NCI-H748 (cell line): ENCODE measurements around the gene NFKB1.
A peak's percentile ranks its signal among the peaks of the same experiment; 100 is the strongest.
"Not testable (repeated sequence)": the region's sequence is repeated elsewhere in the genome, so short reads cannot be mapped to it uniquely, and the experiment has no call there.

ENCODE experiments used
- DNase-seq: peaks from one replicate; lab custom pipeline; 2025; ENCODE audit not compliant: unreplicated experiment; lab: John Stamatoyannopoulos, UW

Gene NFKB1, protein sequence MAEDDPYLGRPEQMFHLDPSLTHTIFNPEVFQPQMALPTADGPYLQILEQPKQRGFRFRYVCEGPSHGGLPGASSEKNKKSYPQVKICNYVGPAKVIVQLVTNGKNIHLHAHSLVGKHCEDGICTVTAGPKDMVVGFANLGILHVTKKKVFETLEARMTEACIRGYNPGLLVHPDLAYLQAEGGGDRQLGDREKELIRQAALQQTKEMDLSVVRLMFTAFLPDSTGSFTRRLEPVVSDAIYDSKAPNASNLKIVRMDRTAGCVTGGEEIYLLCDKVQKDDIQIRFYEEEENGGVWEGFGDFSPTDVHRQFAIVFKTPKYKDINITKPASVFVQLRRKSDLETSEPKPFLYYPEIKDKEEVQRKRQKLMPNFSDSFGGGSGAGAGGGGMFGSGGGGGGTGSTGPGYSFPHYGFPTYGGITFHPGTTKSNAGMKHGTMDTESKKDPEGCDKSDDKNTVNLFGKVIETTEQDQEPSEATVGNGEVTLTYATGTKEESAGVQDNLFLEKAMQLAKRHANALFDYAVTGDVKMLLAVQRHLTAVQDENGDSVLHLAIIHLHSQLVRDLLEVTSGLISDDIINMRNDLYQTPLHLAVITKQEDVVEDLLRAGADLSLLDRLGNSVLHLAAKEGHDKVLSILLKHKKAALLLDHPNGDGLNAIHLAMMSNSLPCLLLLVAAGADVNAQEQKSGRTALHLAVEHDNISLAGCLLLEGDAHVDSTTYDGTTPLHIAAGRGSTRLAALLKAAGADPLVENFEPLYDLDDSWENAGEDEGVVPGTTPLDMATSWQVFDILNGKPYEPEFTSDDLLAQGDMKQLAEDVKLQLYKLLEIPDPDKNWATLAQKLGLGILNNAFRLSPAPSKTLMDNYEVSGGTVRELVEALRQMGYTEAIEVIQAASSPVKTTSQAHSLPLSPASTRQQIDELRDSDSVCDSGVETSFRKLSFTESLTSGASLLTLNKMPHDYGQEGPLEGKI

DNA sequence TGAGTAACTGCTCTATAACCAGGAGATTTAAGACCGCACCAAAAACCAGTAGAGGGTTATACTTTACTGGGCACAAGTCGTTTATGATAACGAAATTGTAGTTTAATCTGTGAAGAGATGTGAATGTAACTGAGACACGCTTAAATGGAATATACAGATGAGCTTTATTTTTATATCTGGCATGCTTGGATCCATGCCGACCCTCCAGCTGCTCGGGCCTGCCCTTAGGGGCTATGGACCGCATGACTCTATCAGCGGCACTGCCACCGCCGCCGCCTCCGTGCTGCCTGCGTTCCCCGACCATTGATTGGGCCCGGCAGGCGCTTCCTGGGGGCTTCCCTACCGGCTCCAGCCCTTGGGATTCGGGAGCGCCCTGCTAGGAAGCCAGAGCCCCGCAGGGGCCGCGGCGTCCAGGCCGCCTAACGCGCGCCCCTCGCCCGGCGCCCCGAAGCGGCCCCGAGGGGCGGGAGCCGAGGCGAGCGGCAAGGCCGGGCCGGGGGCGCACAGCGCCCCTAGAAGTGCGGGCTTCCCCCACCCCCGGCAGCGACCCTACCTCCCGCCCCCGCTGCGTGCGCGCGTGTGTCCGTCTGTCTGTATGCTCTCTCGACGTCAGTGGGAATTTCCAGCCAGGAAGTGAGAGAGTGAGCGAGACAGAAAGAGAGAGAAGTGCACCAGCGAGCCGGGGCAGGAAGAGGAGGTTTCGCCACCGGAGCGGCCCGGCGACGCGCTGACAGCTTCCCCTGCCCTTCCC, at the start of gene NFKB1:
NFKB1 (plus strand) TSS at position 664 of the 751 bp plus-strand sequence. CDS start 24,160 bp downstream, outside the sequence.
- DNase-seq = peak; percentile 53

DNA sequence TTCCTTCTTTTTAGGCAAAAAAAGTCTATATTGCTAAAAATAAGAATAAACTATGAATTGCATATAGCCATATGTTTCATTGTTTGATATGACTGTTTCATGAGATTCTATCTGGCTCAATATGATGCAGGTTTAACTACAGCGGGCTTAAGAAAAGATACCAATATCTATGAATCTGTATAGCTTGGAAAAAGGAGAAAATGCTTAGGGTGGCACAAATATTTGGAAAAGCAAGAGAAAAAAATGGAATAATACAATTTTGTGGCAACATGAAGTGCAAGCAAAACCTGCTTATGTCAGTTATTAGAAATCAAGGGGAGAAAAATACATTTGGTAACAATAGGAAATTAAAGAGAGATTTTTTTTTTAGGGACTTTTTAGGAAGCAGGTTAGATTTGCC, 48.3 kb upstream of the NFKB1 start:
- no peak for DNase-seq

DNA sequence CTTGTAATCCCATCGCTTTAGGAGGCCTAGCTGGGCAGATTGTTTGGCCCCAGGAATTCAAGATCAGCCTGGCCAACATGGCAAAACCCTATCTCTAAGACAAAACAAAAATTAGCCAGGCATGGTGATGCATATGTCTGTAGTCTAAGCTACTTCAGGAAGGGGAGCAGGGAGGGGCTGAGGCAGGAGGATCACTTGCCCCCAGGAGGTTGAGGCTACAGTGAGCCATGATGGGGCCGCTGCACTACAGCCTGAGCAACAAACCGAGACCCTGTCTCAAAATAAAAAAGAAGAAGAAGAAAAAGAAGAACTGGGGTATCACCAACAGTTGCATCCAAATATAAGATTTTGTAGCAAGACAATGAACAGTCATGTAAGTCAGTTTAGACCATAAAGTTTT, 47.3 kb upstream of the NFKB1 start:
- no peak for DNase-seq

DNA sequence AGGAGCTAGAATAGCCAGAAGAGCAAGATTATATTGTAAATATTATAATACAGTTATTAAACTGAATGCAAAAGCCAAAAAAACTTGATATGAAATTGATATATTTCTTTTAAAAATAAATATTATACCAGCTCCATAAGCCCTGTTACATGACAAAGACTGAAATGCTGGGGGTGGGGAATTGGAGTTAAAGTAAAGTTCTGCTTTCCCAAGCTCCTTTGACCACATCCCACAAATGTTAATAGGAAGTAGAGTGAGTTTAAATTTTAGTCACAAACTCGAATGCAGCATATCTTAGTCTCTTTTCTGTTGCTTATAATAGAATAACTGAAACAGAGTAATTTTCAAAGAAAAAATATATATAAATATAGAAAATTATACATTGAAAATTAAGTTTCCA, 46.9 kb upstream of the NFKB1 start:
- DNase-seq = no peak

DNA sequence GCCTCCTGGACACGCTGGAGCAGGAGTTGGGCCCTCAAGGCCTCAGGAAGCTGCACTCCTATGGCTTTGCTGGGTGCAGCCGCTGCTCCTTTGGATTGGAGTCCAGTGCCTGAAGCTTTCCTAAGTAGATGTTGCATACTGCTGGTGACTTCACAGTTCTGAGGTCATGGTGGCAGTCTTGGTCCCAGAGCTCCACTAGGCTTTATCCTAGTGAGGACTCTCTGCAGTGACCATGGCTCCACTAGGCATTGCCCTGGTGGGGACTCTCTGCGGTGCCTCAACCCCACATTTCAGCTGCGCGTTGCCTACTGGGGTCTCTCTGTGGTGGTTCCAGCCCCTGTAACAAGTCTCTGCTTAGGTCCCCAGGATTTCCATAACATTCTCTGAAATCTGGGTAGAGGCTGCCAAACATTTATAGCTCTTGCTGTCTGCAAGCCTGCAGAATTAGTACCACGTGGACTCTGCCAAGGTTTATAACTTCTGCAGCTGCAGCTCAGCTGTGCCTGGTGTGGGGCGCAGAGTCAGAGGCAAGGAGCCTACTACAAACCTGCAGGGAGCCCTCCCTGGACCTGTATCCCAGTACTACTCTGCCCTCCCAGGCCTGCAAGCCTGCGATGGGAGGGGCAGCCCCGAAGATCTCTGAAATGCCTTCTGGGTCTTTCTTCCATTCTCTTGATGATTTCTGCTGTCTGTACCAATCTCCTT, 46.0 kb upstream of the NFKB1 start:
- no peak for DNase-seq

DNA sequence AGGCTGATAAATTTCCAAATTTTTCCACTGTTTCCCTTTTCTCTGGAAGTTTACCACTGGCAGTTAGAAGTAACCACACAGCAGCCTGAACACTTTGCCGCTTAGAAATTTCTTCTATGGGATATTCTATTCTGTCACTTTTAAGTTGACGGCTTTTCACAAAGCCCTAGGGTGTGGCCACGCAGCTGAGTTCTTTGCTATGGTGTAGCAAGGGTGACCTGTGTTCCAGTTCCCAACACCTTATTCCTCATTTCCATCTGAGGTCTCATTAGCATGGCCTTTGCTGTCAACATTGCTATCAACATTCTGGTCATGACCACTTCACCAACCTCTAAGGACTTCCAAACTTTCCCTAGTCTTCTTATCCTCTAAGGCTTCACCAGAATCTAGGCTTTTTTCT, 45.4 kb upstream of the NFKB1 start:
- no peak for DNase-seq

DNA sequence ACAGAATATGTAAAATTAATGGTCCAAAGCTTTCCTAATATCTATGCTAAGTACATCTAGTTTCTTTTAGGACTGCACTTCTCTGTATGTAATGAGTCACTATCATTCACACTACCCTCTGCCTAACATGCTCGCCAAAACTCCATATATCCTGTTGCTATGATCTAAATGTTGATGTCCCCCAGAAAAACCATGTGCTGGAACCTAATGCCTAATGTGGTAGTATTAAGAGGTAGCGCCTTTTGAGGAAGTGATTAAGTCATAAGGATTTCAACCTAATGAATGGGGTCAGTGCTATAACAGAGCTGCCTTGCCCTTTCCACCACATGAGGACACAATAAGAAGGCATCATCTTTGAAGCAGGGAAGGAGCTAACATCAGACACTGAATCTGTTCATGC, 34.9 kb upstream of the NFKB1 start:
- no peak for DNase-seq

DNA sequence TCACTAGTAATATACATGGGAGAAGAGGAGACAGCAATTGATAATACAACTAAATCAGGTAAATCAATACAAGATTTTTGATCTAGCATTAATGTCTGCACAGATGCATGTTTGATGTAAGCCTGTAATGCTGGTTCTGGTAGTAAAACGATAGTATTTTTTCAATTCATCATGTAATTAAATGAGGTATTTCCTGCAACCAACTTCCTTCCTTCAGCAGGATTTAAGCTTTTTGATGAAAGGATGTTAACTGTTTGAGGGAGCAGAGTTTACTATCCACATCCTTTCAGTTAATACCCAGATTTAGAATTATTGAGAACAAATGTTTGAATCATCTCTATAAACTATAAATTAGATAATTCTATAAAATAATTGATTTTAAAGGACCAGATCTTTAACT, 31.4 kb upstream of the NFKB1 start:
- DNase-seq = no peak

DNA sequence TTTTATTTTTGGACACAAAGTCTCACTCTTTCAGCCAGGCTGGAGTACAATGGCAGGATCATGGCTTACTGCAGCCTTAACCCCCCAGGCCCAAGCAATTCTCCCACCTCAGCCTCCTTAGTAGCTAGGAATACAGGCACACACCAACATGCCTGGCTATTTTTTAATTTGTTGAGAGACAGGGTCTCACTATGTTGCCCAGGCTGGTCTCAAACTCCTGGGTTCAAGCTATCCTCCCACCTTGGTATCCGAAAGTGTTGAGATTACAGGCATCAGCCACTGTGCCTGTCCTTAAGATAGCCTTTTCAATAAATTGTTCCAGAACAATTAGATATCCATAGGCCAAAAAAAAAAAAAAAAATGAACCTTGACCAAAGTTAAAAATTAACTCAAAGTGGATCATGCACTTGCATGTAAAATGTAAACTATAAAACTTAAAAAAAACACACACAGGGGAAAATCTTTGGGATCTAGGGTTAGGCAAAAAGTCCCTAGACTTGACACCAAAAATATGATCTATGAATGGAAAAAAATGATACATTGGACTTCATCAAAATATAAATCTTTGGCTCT, 28.6 kb upstream of the NFKB1 start:
- DNase-seq = no peak

DNA sequence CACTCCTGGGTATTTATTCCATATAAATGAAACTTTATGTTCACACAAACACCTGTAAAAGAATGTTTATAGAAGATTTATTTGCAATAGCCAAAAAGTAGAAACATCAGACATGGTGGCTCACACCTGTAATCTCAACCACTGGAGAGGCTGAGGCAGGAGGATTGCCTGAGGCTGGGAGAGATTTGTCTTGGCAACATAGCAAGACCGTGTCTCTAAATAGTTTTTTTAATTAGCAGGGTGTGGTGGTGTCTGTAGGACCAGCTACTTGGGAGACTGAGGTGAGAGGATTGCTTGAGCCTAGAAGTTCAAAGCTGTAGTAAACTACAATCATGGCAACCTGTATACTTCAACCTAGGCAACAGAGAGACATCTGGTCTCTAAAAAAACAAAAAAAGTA, 27.7 kb upstream of the NFKB1 start:
- DNase-seq = no peak

DNA sequence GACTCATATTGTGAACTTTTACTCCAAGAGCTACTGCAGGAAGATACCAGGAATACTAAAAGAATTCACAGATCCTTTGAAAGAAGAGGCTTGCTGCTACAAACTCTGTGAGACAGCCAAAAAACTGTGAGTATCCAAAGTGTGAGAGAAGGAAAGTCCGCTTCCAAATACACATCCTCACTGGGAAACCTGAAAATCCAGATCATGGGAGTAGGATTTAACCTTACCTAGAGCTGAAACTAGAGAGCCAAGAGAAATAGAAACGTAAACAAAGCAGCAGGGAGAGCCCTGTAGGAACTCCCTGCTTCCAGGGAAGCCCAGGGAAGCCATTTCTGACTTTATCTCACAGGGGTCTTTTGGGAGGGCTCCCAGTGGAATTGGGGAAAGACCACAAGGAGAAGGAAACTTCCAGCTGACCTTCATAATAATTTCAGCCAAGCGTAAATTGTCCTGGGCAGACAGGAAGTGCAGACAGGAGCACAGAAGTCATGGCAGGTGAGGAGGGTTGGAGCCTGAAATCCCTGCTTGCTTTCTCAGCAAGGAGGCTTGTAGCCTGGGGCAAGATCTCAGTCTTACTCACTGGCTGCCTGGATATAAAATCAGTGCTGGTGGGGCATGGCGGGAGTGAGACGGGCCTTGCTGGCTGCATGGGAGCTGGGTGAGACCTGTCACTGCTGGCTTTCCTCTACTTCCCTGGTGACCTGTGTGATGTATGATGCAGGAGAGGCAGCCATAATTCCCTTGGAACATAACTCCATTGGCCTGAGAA, 26.2 kb upstream of the NFKB1 start:
- DNase-seq = no peak

DNA sequence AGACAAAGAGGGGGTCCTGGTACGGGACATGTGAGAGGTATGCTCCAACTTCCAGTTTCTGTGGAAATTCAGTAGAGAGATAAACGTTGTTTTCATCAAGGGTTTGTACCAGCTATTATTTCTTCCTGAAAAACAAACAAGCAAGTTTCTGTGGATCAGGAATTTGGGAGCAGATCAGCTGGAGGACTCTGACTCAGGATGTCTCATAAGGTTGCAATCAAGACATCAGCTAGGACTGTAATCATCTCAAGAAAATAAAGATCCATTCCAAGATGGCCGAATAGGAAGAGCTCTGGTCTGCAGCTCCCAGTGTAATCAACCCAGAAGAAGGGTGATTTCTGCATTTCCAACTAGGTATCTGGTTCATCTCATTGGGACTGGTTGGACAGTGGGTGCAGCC, 23.5 kb upstream of the NFKB1 start:
- no peak for DNase-seq

DNA sequence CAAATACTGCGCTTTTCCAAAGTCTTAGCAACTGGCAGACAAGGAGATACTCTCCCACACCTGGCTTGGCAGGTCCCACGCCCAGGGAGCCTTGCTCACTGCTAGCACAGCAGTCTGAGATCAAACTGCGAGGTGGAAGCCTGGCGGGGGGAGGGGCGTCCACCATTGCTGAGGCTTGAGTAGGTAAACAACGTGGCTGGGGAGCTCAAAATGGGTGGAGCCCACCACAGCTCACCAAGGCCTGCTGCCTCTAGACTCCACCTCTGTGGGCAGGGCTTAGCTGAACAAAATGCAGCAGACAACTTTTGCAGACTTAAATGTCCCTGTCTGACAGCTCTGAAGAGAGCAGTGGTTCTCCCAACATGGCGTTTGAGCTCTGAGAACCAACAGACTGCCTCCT, 23.0 kb upstream of the NFKB1 start:
- DNase-seq = peak; percentile 34

DNA sequence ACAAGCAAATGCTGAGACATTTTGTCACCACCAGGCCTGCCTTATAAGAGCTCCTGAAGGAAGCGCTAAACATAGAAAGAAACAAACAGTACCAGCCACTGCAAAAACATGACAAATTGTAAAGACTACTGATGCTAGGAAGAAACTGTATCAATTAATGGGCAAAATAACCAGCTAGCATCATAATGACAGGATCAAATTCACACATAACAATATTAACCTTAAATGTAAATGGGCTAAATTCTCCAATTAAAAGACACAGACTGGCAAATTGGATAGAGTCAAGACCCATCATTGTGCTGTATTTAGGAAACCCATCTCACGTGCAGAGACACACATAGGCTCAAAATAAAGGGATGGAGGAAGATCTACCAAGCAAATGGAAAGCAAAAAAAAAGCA, 21.3 kb upstream of the NFKB1 start:
- not testable (repeated sequence) for DNase-seq

DNA sequence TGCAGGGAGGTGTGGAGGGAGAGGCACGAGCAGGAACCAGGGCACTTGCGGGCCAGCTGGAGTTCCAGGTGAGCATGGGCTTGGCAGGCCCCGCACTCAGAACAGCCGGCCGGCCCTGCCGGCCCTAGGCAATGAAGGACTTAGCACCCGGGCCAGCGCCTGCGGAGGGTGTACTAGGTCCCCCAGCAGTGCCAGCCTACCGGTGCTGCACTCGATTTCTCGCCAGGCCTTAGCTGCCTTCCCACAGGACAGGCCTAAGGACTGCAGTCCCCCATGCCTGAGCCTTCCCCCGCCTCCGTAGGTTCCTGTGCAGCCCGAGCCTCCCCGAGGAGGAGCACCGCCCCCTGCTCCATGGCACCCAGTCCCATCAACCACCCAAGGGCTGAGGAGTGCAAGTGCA, 18.0 kb upstream of the NFKB1 start:
- no peak for DNase-seq

DNA sequence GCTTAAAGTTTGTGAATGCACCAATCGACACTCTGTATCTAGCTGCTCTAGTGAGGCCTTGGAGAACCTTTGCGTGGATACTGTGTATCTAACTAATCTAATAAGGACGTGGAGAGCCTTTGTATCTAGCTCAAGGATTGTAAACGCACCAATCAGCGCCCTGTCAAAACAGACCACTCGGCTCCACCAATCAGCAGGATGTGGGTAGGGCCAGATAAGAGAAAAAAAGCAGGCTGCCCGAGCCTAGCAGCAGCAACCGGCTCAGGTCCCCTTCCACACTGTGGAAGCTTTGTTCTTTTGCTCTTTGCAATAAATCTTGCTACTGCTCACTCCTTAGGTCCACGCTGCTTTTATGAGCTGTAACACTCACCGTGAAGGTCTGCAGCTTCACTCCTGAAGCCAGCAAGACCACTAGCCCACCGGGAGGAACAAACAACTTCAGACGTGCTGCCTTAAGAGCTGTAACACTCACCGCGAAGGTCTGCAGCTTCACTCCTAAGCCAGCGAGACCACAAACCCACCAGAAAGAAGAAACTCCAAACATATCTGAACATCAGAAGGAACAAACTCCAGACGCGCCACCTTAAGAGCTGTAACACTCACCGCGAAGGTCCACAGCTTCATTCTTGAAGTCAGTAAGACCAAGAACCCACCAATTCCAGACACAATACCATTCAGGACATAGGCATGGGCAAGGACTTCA, 17.0 kb upstream of the NFKB1 start:
- DNase-seq = not testable (repeated sequence)

DNA sequence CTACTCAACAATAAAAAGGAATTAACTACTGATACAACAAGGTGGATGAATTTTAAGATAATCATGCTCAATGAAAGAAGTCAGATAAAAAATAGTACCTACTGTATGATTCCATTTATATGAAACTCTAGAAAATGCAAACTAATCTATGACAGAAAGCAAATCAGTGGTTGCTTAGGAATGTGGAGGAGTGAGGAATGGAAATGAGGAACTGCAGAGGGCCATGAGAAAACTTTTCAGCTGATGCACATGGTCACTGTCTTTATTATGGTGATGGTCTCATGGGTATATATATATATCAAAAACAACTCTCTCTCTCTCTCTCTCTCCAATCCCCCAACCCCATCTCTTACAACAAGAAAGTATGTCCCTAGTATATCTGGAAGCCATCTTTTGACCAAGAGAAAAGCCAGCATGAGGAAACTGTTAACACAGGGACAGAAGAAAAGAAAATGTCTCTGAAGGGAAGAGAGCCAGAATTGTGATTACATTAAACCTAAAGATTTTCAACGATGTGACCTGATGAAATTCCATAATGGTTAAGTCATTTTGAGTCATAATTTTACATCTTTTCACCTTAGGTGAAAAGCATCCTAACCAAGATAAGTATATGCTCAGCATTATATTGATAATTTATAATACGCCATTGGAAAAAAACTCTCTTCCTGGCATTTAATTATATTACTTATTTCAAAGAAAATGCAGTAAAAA, 8.5 kb upstream of the NFKB1 start:
- DNase-seq = no peak

DNA sequence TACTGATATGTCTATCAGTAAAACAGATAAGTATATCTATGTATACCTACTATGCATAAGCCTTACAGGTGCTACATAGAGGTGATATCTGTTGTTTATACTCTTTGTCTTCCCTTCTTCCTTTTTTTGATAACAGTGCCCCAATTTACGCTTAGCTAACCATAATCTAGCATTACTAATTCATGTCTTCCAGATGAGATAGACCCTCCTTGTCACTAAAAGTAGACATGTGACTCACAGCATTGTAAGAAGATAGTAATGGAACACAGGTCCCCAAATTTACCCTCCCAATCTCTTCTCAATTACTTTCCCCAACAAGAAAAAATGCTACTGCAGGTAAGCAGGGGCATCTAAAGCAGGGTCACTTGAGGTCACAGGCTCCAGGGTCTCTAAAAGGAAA, 7.9 kb upstream of the NFKB1 start:
- DNase-seq = no peak
